Esophagus muscularis mucosa (tissue), 3 donors: ENCODE results near the gene SYNDIG1L.

Source experiments
- POLR2A ChIP-seq: fragments of 450-650 bp; IDR thresholded peaks from one replicate; pipeline ENCODE4 v1.6.1; 2017; ENCODE audit warnings: antibody characterized with exemption, moderate library complexity, mild to moderate bottlenecking, low read depth
- POLR2AphosphoS5 ChIP-seq, 2 donors: sonication (generic); formaldehyde crosslinking; IDR thresholded peaks; one replicate each; pipeline ENCODE4 v1.6.1; 2017; ENCODE audit warnings: antibody characterized with exemption in 2 of 2
- TF ChIP-seq, protein P1 (sequence below), 3 experiments: fragments of 200-600 bp in 2 of 3; fragments of 450-650 bp in 1 of 3; sonication (generic) in 2 of 3; IDR thresholded peaks; one replicate each; pipeline ENCODE4 v1.5.1; 2017 to 2019; ENCODE audit warnings: antibody characterized with exemption in 3 of 3, mild to moderate bottlenecking in 2 of 3, moderate library complexity in 1 of 3

- TF ChIP-seq, protein P1, sequence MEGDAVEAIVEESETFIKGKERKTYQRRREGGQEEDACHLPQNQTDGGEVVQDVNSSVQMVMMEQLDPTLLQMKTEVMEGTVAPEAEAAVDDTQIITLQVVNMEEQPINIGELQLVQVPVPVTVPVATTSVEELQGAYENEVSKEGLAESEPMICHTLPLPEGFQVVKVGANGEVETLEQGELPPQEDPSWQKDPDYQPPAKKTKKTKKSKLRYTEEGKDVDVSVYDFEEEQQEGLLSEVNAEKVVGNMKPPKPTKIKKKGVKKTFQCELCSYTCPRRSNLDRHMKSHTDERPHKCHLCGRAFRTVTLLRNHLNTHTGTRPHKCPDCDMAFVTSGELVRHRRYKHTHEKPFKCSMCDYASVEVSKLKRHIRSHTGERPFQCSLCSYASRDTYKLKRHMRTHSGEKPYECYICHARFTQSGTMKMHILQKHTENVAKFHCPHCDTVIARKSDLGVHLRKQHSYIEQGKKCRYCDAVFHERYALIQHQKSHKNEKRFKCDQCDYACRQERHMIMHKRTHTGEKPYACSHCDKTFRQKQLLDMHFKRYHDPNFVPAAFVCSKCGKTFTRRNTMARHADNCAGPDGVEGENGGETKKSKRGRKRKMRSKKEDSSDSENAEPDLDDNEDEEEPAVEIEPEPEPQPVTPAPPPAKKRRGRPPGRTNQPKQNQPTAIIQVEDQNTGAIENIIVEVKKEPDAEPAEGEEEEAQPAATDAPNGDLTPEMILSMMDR (IDR thresholded peaks at IDR 0.05): no peak
- TF ChIP-seq POLR2A (no peak), POLR2AphosphoS5 (IDR thresholded peaks at IDR 0.05) (no peak)
These were observed 21.6 kb downstream of the SYNDIG1L start for GRCh38 chr14:74404435-74404834.
